Type B pancreatic cell (in vitro differentiated cells): ENCODE results near the gene SNX9. TPM values are rescaled to one million over a fixed set of nuclear protein-coding genes. Genes with fewer than 3 reads are reported as not detected.

Experiments
- DNase-seq: peaks from one replicate; pipeline ENCODE4 v3.0.0; 2021; ENCODE audit warnings: mixed read lengths; ENCODE audit not compliant: unreplicated experiment; ENCODE audit errors: extremely low spot score
- H3K27ac Mint-ChIP-seq: 2 replicates; pipeline ENCODE4 v1.8.0; 2021; ENCODE audit warnings: mild to moderate bottlenecking, mixed read lengths
- H3K27me3 Mint-ChIP-seq: 2 replicates; pipeline ENCODE4 v1.8.0; 2021; ENCODE audit warnings: mixed read lengths
- H3K36me3 Mint-ChIP-seq: 2 replicates; pipeline ENCODE4 v1.8.0; 2021; ENCODE audit warnings: mixed read lengths
- H3K4me1 Mint-ChIP-seq: one replicate; pipeline ENCODE4 v1.8.0; 2021; ENCODE audit warnings: mixed read lengths; ENCODE audit not compliant: unreplicated experiment
- H3K4me3 Mint-ChIP-seq: 2 replicates; pipeline ENCODE4 v1.8.0; 2021; ENCODE audit warnings: mild to moderate bottlenecking, mixed read lengths
- H3K9me3 Mint-ChIP-seq: 2 replicates; pipeline ENCODE4 v1.8.0; 2021; ENCODE audit warnings: mixed read lengths
- total RNA-seq: library from RNA; stranded (reverse); gene quantifications from 2 replicates; pipeline ENCODE4 v1.2.1, GENCODE V29; 2021; ENCODE audit warnings: low replicate concordance
- TF ChIP-seq, protein P1 (sequence below): fragments of 200-600 bp; sonication (generic); conservative IDR thresholded peaks from 2 replicates; pipeline ENCODE4 v1.5.0; 2021; ENCODE audit warnings: antibody characterized with exemption, mild to moderate bottlenecking

The SNX9 gene
- total RNA-seq, 1 donor from 2014 or later: 23.2 TPM

DNA sequence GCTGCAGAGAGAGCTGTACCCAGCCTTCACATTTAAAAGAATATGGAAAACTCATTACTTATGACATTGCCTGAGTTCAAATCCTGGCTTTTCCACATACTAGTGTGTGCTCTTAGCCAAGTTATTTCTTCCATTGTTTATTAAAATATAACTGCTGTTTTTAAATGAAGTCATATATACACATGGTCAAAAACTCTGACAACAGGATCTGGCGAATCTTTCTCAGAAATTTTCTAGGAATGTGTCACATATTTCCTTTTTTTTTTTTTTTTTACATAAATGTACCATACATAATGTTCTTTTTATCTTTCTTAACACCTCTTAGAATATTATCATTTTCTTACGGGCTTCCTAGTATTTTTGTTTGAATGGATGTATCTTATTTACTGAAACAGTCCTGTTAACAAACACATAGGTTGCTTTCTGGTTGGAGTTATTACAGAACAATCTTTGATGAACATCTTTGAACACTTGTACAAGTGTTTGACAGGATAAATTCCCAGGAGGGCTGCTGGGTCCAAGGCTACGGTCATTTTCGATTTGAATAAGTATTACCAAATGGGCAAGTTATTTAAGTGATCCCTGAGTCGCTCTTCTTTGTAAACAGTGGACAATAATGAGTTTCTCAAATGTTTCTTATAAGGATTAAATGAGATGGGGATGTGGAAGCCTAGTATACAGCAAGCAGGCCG, 1.6 kb upstream of the SNX9 start:
- Mint-ChIP-seq H3K36me3 (no peaks in the 10 kb centered on the region), H3K9me3 (peaks cover 6% of the 10 kb centered on the region), H3K4me1 (peaks cover 16% of the 10 kb centered on the region), H3K27me3 (no peaks in the 10 kb centered on the region), H3K4me3 (peak overlapping the region; percentile 76), H3K27ac (peak overlapping the region; percentile 79)
- TF ChIP-seq, protein P1, sequence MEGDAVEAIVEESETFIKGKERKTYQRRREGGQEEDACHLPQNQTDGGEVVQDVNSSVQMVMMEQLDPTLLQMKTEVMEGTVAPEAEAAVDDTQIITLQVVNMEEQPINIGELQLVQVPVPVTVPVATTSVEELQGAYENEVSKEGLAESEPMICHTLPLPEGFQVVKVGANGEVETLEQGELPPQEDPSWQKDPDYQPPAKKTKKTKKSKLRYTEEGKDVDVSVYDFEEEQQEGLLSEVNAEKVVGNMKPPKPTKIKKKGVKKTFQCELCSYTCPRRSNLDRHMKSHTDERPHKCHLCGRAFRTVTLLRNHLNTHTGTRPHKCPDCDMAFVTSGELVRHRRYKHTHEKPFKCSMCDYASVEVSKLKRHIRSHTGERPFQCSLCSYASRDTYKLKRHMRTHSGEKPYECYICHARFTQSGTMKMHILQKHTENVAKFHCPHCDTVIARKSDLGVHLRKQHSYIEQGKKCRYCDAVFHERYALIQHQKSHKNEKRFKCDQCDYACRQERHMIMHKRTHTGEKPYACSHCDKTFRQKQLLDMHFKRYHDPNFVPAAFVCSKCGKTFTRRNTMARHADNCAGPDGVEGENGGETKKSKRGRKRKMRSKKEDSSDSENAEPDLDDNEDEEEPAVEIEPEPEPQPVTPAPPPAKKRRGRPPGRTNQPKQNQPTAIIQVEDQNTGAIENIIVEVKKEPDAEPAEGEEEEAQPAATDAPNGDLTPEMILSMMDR: no peak
- DNase-seq: no peak

DNA sequence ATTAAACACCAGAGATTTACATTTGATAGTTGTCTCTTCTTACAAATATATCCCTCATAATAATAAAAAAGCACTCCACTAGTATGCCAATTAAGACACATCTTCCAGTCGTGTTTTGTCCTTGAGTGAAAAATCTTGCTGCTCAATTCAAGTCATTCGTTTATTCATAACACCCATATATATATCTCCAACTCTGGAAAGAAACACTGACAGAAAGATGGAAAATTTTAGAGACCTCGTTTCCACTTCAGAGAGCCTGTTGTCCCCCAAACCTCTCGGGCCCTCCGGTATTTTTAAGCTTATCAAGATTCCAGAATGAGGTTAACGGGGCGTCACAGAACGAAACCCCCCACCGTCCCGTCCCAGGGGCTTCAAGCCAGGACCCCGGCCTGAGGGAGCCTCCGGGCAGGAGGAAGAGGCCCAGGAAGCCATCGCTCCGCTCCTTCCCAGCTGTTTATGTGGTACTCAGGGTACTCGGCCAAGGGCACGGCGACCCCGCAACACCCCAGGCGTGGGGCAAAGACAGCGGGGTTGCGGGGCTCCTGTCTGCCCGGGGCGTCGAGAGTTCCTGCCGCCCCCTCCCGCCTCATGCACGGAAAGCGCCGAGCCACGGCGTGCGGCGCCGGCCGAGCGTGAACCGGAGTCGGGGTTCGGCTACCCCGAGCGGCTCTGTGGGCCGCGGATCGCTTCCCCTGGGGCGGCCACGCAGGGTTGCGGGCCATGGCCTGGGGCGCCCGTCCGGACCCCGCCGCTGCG, 623 bp upstream of the SNX9 start:
- Mint-ChIP-seq H3K9me3 (peaks cover 6% of the 10 kb centered on the region), H3K4me1 (peaks cover 16% of the 10 kb centered on the region), H3K27ac (peak overlapping the region; percentile 79), H3K36me3 (no peaks in the 10 kb centered on the region), H3K4me3 (peak overlapping the region; percentile 76), H3K27me3 (no peaks in the 10 kb centered on the region)
- TF ChIP-seq, protein P1: no peak
- DNase-seq: no peak

DNA sequence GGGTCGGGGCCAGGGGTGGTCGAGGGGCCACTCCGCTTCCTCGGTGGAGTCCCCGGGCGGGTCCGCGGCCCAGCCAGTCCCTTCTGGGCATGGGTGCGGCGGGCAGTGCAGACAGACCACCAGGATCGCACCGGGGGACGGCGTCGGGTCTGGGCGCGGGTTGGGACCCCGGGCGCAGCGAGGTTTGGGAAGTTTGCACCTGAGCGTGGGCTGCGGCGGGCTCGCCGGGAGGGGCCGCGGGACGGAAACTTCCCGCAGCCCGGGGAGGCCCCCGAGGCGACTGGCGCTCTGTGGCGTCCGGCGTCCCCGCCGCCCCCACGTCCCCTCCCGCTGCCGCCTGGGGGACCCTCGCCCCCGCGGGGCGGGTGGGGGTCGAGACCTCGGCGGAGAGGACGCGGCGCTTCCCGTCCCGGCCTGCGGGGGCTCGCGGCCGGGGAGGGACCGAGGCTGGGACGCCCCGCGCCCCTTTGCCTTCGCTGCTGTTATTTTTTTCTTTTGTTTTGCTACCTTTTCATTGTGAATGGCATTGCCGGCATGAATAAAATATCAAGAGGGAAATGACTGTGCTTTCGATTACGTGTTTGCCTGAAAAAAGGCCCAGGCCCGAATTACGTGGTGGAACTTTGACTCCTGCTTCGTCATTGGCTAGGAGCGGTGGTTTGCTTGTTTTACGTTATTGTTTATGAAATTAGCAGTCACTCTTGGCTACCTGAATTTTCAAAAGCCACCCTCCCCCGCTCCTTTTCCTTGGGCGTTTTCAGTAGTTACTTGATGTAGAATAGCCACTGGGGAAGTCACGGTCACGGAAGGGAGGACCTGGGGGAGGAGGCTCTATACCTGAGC, 703 bp downstream of the SNX9 start:
- Mint-ChIP-seq H3K9me3 (peaks cover 6% of the 10 kb centered on the region), H3K36me3 (no peaks in the 10 kb centered on the region), H3K4me3 (peak overlapping the region; percentile 98), H3K27ac (peak overlapping the region; percentile 99), H3K4me1 (peaks cover 16% of the 10 kb centered on the region), H3K27me3 (no peaks in the 10 kb centered on the region)
- DNase-seq: no peak
- TF ChIP-seq, protein P1: peak; percentile 60

- Mint-ChIP-seq H3K4me1 (peaks cover 20% of the 10 kb centered on the region), H3K4me3 (peak overlapping the region; percentile 98), H3K9me3 (peaks cover 6% of the 10 kb centered on the region), H3K36me3 (peaks cover 6% of the 10 kb centered on the region), H3K27me3 (no peaks in the 10 kb centered on the region), H3K27ac (peak overlapping the region; percentile 99)
- no peak for DNase-seq
- TF ChIP-seq, protein P1: no peak
Observed at GRCh38 chr6:157825243-157825904, 2.3 kb downstream of the SNX9 start.

DNA sequence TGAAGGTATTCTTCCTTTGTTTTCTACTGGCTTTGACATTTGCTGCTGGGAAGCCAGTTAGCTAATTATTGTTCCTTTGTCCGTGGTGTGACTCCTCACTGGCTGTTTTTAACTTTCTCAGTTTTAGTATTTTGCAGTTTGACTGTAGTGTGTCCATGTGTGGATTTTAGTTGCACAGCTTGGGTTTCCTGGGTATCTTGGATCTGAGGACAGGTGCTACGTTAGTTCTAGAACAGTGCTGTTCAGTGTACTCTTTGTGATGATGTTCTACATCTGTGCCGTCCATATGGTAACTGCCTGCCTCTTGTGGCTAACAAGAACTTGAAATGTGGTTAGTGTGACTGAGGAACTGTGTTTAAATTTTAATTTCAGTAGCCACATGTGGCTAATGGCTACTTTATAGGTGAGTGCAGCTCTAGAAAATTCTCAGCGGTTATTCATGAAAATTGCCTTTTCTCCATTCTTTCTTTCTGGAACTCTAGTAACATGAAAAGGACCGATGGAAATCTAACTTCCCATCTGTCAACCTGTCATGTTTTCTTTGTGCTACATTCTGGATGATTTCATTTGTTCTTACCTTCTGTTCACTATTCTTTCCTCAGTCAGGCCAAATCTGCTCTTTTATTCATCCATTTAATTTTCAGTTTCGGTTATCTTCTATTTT, 7.4 kb downstream of the SNX9 start:
- peak overlapping the region; percentile 1 for H3K27ac Mint-ChIP-seq
- no peaks in the 10 kb centered on the region for H3K27me3 Mint-ChIP-seq
- peaks cover 3% of the 10 kb centered on the region for H3K9me3 Mint-ChIP-seq
- no peak for DNase-seq
- TF ChIP-seq, protein P1: no peak
- no peak overlapping the region for H3K4me3 Mint-ChIP-seq
- H3K4me1 Mint-ChIP-seq: peaks cover 37% of the 10 kb centered on the region
- H3K36me3 Mint-ChIP-seq: peaks cover 23% of the 10 kb centered on the region
